ENCODE measurements around the gene ZMYND15. TPM values are rescaled to one million over a fixed set of nuclear protein-coding genes. Genes with fewer than 3 reads are reported as not detected.

ZMYND15 gene
- polyA plus RNA-seq, 3 donors: 0.42 to 0.54 (median 0.47) TPM

GRCh38 chr17:4780325-4780955 lies 40.8 kb downstream of the ZMYND15 start:
- DNase-seq (ENCODE audit: low read depth in 3 of 3, low spot score in 2 of 3): no peak

- DNase-seq (ENCODE audit: low read depth in 3 of 3, low spot score in 2 of 3): no peak
These were observed 43.0 kb downstream of the ZMYND15 start for GRCh38 chr17:4782652-4783051.

- no peak for DNase-seq (ENCODE audit: low read depth in 3 of 3, low spot score in 2 of 3)
These were observed 45.9 kb downstream of the ZMYND15 start for GRCh38 chr17:4785311-4786105.

GRCh38 chr17:4786106-4786511 lies 46.5 kb downstream of the ZMYND15 start, which contains the start of gene VMO1:
Gene VMO1, minus strand, starts transcription at chr17:4786364. Its CDS starts 12 bp downstream, at chr17:4786352.
- no peak for DNase-seq (ENCODE audit: low read depth in 3 of 3, low spot score in 2 of 3)

GRCh38 chr17:4786516-4786915 lies 46.9 kb downstream of the ZMYND15 start:
- DNase-seq (ENCODE audit: low read depth in 3 of 3, low spot score in 2 of 3): no peak

- no peak for DNase-seq (ENCODE audit: low read depth in 3 of 3, low spot score in 2 of 3)
These were observed 48.6 kb downstream of the ZMYND15 start for GRCh38 chr17:4788159-4788806.

- no peak for DNase-seq (ENCODE audit: low read depth in 3 of 3, low spot score in 2 of 3)
These were observed 49.4 kb downstream of the ZMYND15 start, which contains the start of gene GLTPD2 for GRCh38 chr17:4788807-4789700. Gene GLTPD2, plus strand, starts transcription at chr17:4788964. Its CDS starts 48 bp downstream, at chr17:4789012.

GRCh38 chr17:4789701-4789950 lies 50.0 kb downstream of the ZMYND15 start:
- no peak for DNase-seq (ENCODE audit: low read depth in 3 of 3, low spot score in 2 of 3)

- peak in 1 of 3 donors; percentile 77 for DNase-seq (ENCODE audit: low read depth in 3 of 3, low spot score in 2 of 3)
These were observed 50.5 kb downstream of the ZMYND15 start for GRCh38 chr17:4789951-4790704.

- DNase-seq (ENCODE audit: low read depth in 3 of 3, low spot score in 2 of 3): no peak
These were observed 51.1 kb downstream of the ZMYND15 start for GRCh38 chr17:4790705-4791088.

- DNase-seq (ENCODE audit: low read depth in 3 of 3, low spot score in 2 of 3): no peak
These were observed 55.5 kb downstream of the ZMYND15 start for GRCh38 chr17:4795168-4795567.

Other genes starting within 250 kb of the ZMYND15 start
- gene SPNS2, start 241.0 kb upstream of the ZMYND15 start, polyA plus RNA-seq (ENCODE audit: insufficient read length in 3 of 3): 10 to 100 TPM; 30.9 to 41.5 (median 37.0) TPM
- gene MYBBP1A, start 184.4 kb upstream of the ZMYND15 start, polyA plus RNA-seq (ENCODE audit: insufficient read length in 3 of 3): 10 to 100 TPM; 29.9 to 32.4 (median 31.5) TPM
- 1 to 10 TPM; 6.1 to 8.6 (median 7.1) TPM for gene GGT6, start 179.3 kb upstream of the ZMYND15 start, polyA plus RNA-seq (ENCODE audit: insufficient read length in 3 of 3)
- 10 to 100 TPM; 48.1 to 55.6 (median 52.2) TPM for gene SMTNL2, start 155.3 kb upstream of the ZMYND15 start, polyA plus RNA-seq (ENCODE audit: insufficient read length in 3 of 3)
- gene ALOX15, start 98.2 kb upstream of the ZMYND15 start, polyA plus RNA-seq (ENCODE audit: insufficient read length in 3 of 3): under 1 TPM; 0.37 to 0.43 (median 0.37) TPM
- 10 to 100 TPM; 34.8 to 39.2 (median 38.9) TPM for gene PELP1, start 35.7 kb upstream of the ZMYND15 start, polyA plus RNA-seq (ENCODE audit: insufficient read length in 3 of 3)
- gene ARRB2, start 29.2 kb upstream of the ZMYND15 start, polyA plus RNA-seq (ENCODE audit: insufficient read length in 3 of 3): 10 to 100 TPM; 26.7 to 27.9 (median 26.7) TPM
- gene MED11, start 8.4 kb upstream of the ZMYND15 start, polyA plus RNA-seq (ENCODE audit: insufficient read length in 3 of 3): 10 to 100 TPM; 26.0 to 28.7 (median 28.0) TPM
- gene CXCL16, start 95 bp downstream of the ZMYND15 start, polyA plus RNA-seq (ENCODE audit: insufficient read length in 3 of 3): 10 to 100 TPM; 11.0 to 13.8 (median 11.5) TPM
- 1 to 10 TPM in 2 of 3 donors, under 1 TPM in 1; 0.69 to 1.5 (median 1.4) TPM for gene TM4SF5, start 32.1 kb downstream of the ZMYND15 start, polyA plus RNA-seq (ENCODE audit: insufficient read length in 3 of 3)
- gene VMO1, start 46.5 kb downstream of the ZMYND15 start, polyA plus RNA-seq (ENCODE audit: insufficient read length in 3 of 3): under 1 TPM; 0.33 to 0.61 (median 0.39) TPM
- 1 to 10 TPM; 3.8 to 5.4 (median 4.1) TPM for gene GLTPD2, start 49.1 kb downstream of the ZMYND15 start, polyA plus RNA-seq (ENCODE audit: insufficient read length in 3 of 3)
- gene PSMB6, start 56.3 kb downstream of the ZMYND15 start, polyA plus RNA-seq (ENCODE audit: insufficient read length in 3 of 3): 100 to 1,000 TPM; 135 to 147 (median 142) TPM
- 10 to 100 TPM; 30.7 to 35.9 (median 31.9) TPM for gene PLD2, start 67.3 kb downstream of the ZMYND15 start, polyA plus RNA-seq (ENCODE audit: insufficient read length in 3 of 3)
- gene MINK1, start 93.5 kb downstream of the ZMYND15 start, polyA plus RNA-seq (ENCODE audit: insufficient read length in 3 of 3): 10 to 100 TPM; 51.6 to 60.6 (median 52.2) TPM
- 1 to 10 TPM; 1.2 to 1.4 (median 1.2) TPM for gene C17orf107, start 159.7 kb downstream of the ZMYND15 start, polyA plus RNA-seq (ENCODE audit: insufficient read length in 3 of 3)
- 1 to 10 TPM; 1.0 to 1.4 (median 1.1) TPM for gene CHRNE, start 163.3 kb downstream of the ZMYND15 start, polyA plus RNA-seq (ENCODE audit: insufficient read length in 3 of 3)
- gene GP1BA, start 192.4 kb downstream of the ZMYND15 start, polyA plus RNA-seq (ENCODE audit: insufficient read length in 3 of 3): 1 to 10 TPM; 1.6 to 2.9 (median 2.4) TPM
- 10 to 100 TPM; 66.8 to 79.5 (median 71.7) TPM for gene SLC25A11, start 200.2 kb downstream of the ZMYND15 start, polyA plus RNA-seq (ENCODE audit: insufficient read length in 3 of 3)
- gene RNF167, start 200.4 kb downstream of the ZMYND15 start, polyA plus RNA-seq (ENCODE audit: insufficient read length in 3 of 3): 100 to 1,000 TPM; 136 to 139 (median 137) TPM
- 100 to 1,000 TPM; 296 to 397 (median 351) TPM for gene PFN1, start 208.7 kb downstream of the ZMYND15 start, polyA plus RNA-seq (ENCODE audit: insufficient read length in 3 of 3)
- 10 to 100 TPM; 16.0 to 22.9 (median 16.7) TPM for gene ENO3, start 211.3 kb downstream of the ZMYND15 start, polyA plus RNA-seq (ENCODE audit: insufficient read length in 3 of 3)
- 100 to 1,000 TPM; 103 to 107 (median 104) TPM for gene SPAG7, start 228.0 kb downstream of the ZMYND15 start, polyA plus RNA-seq (ENCODE audit: insufficient read length in 3 of 3)
- 10 to 100 TPM; 18.9 to 22.5 (median 22.3) TPM for gene CAMTA2, start 247.8 kb downstream of the ZMYND15 start, polyA plus RNA-seq (ENCODE audit: insufficient read length in 3 of 3)